ENCODE results near the gene HMGCL.
"Not testable (repeated sequence)": the region's sequence is repeated elsewhere in the genome, so short reads cannot be mapped to it uniquely, and the experiment has no call there.

HMGCL gene

DNA sequence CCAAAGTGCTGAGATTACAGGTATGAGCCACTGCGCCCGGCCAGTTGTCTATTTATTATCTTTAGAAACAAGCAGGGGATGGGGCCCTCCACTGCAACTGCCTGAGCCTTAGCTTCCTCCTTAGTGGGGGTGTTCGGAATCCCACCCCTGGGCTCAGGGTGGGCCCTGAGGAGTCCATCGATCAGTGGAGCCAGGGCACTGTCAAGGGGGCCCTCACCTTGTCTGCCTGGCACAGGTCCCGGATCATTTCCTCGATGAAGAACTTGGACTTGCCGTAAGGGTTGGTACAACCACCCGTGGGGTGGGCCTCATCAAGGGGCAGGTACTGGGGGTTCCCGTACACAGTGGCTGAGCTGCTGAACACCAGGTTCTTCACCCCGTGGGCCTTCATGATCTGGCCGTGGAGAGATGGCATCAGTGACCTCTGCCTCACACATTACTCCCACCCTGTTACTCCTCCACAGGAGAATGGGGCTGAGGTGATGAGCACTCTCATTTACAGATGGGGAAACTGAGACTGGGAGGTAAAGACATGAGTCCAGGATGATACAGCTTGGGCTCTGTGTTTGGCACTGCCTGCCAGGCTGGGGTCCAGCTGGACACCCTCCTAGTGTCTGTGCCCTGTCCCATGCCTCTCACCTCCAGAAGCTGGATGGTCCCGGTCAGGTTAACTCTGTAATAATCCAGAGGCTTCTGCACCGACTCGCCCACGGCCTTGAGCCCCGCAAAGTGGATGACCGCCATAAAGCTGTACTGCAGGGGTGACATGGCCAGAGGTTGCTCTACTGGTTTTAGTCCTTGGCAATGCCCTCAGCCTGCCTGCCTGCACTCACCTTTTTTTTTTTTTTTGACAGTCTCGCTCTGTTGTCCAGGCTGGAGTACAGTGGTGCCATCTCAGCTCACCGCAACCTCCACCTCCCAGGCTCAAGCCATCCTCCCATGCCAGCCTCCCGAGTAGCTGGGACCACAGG is 27.5 kb downstream of the HMGCL start:
- no peak for DNase-seq

DNA sequence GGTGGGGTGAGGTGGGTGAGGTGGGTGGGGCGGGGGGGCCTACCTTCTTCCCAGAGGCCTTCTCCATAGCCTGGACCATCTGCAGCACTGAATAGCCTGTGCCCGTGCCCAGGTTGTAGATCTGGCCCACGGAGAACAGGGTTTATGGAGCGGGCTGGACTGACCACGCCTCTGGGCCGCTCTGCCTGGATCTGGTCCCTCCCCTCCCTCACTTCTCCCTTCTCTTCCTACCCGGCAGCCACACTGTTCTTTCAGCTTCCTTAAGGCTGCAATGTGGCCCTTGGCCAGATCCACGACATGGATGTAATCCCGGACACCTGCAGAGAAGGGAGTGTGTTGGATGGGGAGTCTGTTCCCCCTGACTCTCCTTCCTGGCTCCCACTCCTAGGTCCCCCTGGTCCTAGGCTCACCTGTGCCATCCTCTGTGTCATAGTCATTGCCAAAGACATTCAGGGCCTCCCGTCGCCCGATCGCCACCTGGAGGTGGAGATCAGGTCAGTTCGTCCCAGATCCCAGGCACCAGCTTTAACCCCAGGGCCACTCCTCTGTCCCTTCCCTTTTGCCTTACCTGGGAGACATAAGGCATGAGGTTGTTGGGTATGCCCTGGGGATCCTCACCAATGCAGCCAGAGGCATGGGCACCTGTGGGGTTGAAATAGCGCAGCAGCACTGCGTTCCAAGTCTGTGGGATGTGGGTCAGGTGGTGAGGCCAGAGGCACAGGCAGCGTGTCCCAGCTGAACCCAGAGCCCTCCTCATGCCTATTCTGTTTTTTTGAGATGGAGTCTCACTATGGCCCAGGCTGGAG is 28.6 kb downstream of the HMGCL start:
- no peak for DNase-seq

DNA sequence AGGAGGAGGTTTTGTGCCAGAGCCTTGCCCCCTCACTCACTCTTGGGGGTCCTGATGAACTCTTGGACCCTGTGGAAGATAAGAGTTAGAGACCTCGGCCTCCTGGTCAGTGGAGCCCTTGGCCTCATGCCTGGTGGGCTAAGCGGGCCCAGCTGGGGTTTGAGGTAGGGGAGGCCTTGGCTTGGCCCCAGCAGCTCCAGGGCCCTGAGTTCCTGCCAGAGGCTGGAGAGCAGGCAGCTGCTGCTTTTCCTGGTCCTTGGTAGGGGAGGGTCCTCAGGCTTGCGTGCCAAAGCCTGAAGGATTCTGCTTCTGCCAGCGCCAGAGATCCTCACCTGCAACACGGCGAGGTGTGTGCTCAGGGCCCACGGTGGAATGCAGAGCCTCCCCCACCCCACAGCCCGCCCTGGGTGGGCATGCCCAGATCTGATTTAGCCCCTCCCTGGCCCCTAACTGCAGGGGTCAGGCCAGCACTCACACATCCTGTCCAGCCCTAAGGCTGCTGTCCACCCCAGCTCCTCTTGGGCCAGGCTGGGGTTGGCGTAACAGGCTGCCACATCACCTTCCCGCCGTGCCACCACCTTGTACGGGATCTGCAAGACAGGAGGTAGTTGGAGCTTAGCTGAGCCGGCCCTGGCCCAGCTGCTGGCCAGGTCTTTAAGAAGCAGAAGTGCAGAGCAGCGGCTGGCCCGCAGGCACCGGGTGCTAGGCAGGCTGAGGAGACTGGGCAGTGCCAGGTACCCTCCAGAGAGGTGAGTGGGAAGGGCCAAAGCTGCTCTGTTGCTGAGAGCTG is 29.4 kb downstream of the HMGCL start:
- DNase-seq: no peak

DNA sequence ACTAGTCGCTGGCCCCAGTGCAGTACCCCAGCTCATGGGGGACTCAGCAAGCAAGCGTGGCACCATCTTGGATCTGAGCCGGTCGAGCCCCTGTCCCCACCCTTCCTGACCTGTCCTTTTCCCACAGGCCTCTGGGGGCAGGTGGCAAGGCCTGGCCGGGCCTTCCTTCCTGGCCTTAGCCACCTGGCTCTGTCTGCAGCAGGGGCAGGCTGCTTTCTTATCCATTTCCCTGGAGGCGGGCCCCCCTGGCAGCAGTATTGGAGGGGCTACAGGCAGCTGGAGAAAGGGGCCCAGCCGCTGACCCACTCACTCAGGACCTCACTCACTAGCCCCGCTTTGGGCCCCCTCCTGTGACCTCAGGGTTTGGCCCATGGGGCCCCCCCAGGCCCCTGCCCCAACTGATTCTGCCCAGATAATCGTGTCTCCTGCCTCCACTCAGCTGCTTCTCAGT is 30.5 kb downstream of the HMGCL start:
- DNase-seq: not testable (repeated sequence)

DNA sequence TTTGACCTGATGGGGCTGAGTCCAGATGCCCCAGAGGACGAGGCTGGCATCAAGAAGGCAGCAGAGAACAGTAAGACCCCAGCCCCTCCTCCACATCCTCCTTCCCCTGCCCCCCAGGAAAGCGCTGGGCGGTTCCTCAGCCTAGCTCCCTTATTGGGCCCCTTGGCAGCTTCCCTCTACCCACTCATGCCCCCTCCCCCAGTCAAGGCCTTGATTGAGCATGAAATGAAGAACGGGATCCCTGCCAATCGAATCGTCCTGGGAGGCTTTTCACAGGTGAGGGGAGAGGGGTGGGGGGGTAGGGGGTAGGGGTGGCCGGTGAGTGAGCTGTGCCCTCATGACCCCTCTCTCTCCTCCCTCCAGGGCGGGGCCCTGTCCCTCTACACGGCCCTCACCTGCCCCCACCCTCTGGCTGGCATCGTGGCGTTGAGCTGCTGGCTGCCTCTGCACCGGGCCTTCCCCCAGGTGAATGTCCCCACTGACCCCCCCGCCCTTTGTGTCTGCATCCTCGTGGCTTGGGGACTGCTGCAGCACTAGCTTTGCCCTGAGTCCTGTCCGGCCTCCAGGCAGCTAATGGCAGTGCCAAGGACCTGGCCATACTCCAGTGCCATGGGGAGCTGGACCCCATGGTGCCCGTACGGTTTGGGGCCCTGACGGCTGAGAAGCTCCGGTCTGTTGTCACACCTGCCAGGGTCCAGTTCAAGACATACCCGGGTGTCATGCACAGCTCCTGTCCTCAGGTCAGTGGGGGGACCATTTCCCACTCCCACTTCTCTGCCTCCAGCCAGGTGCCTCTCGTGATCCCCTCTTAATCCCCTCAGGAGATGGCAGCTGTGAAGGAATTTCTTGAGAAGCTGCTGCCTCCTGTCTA is 31.1 kb downstream of the HMGCL start:
- DNase-seq: no peak

DNA sequence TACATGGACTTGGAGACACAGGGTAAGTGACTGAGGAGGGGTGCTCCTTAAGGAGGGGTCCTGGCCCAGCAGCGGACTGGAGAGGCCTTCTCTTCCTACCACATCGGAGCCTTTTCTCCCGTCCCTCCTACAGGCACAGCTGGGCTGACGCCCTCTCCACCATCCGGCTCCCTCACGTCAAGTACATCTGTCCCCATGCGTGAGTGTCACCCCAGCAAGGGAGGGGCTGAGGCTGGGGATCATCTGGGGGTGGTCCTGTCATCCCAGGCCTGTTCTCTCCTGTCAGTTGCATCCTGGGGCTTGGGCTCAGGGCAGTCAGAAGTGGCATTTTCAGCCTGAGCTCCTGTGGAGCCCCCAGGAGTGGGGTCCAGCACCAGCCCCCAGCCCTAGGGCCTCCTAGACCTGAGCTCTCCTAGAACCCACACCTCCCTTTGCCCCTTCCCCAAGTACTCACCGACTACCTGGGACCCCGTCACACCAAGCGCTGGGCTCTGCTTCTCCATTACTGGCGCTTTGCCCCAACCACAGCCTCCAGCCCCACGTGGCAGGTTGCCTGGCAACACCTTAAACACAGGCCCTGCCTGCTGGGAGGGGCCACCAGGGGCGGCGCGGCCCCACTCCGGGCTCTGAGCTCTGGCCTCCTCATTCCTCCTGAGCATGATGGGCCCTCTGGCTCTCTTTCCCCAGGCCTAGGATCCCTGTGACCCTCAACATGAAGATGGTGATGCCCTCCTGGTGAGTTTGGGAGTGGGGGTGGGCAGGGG is 32.0 kb downstream of the HMGCL start:
- DNase-seq: no peak

DNA sequence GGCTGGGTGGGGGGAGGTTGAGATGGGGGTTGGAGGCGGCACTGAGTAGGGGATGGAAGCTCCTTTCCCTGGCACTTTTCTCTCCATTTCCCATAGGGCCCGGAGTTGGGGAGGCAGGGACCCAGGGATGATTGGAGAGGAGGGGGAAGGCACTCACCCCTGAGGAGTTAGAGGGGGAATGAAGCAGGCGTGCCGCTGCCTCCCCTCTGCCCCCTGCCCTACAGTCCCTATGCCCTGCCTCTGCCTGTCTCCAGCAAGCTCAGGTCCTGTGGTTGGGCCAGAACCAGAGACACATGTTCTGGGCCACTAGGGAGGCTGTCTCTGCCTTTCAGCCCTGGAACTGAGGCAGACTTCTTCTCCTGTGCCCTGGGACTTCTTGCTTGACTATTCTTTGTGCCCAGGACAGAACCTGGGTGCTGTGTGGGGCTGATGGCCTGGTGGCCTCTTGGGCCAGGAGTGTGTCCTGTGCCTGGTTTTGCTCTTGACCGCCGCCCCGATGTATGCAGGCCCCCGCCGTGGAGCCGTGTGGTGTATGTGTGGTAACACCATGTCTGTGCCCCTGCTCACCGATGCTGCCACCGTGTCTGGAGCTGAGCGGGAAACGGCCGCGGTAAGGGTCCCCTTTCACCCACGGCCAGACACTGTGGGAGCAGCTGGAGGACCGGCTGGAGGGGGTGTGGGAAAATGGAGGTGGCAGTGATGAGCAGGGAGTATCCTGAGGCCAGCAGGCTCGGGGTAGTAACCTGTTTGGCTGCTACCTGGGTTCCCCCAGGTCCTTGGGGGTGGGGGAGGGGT is 32.9 kb downstream of the HMGCL start:
- DNase-seq: no peak

DNA sequence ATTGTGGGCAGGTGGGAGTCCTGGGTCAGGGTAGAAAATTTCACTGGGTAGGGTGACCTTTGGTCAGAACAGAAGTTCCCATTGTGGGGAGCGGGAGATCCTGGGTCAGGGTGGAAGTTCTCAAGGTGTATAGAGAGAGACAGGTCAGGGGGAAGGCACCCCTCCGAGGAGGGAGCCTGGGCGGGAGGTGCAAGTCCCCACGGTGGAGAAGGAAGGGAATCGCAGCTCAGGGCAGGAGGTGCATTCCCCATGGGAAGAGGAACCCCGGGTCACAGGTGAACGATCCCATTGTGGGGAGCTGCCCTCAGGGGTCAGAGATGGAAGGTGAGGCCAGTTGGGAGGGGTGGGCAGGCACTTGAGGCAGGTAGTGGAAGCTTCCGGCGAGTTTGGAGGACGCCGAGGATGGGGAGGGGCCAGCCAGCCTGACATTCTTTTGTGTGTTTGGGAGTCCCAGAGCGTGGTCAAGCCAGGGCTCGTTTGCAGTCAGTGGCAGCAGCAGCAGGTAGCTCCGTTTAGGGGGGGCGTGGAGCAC is 33.6 kb downstream of the HMGCL start:
- DNase-seq: no peak

DNA sequence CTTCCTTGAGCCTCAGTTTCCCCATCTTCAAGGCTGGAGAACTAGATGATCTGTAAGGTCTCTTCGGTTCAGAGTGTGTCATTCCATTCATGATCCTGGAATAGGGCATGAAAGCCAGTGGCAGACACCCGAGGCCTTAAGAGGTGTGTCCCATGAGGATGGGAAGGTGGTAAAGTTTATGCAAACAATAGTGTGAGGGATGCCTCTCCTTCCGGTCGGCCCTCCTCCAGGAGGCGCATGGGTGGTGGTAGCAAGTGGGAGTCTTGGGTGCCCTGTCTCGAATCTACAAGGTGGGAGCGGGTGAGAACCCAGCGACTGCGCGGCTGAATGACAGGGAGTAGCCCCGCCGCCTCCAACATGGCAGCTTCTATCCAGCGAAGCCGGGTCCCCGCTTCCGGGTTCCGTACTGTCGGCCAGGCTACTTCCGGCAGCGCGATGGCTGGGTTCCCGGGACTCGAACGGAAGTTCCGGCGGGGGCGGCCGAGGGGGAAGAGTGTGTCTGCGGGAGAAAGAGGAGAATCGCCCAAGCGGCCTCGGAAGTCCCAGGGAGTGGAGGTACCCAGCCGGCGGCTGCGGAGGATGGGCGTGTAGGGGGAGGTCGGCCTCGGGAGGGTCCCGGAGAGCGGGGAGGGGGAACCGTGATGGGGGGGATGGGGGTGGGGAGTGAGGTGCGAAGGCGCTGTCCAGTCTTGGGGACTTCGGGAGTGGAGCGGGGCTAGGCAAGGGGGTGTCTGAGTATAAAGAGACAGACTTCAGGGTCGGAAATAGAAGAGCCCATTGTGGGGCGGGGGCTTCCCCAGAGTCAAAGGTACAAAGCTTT is 34.3 kb downstream of the HMGCL start, which contains the start of gene LYPLA2:
Gene LYPLA2 (plus strand): TSS at position 450 of the 820 bp plus-strand sequence. CDS start 1,538 bp downstream, outside the sequence.
- DNase-seq: peak; percentile 51

DNA sequence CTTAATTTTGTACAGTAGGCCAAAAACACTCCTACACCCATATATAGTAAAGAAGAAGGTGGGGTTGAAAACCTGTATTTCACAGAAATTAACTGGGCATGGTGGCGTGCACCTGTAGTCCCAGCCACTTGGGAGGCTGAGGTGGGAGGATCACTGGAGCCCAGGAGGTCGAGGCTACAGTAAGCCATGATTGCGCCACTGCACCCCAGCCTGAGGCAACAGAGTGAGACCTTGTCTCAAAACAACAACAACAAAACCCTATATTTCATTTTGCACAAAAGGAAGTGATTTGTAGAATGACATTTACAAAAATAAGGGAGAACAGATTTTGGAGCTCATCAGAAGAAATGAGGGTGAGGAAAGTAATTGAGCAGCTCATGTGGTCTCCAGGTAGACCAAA is 36.5 kb downstream of the HMGCL start:
- DNase-seq: no peak

DNA sequence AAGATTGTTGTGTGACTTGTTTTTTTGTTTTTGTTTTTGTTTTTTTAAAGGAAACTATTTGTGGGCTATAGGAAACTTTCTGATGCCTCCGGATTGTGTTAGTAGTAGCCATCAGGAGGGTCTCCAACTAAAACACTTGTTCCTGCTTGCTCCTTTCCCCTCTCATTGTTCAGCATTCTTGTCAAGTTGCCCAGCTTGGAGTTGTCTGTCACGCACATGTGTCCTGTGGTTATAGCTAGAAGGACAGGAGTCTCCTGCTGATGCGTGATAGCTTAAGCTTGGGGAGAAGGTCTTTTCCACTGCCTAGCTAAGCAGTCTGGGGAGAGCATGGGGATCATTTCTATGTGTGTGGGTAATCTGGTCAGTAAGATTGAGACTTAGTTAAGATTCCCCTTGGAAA is 37.5 kb downstream of the HMGCL start:
- no peak for DNase-seq

DNA sequence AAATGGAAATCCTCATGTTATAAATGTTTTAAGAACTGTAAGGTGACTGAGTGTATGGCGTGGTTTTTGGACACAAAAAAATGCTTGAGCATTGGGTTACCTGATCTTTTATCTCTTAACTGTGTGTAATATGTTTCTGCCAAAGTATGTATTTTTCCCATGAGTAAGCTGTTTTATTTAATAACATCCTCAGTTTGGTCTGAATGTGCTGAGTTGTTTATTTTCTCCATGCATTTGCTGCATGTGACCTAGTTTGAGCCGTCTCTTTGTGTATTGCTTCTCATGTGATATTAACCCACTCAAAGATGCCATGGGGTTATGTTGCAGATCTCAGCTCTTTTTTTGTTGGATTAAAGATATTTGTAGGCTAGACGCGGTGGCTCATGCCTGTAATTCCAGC is 40.4 kb downstream of the HMGCL start:
- DNase-seq: no peak

DNA sequence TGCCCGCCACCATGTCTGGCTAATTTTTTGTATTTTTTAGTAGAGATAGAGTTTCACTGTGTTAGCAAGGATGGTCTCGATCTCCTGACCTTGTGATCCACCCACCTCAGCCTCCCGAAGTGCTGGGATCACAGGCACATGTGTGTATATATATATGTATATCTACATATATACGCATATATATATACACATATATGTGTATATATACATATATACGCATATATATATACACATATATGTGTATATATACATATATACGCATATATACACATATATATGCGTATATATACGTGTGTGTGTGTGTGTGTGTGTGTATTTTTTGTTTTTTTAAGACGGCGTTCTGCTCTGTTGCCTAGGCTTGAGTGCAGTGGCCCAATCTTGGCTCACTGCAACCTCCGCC is 42.1 kb downstream of the HMGCL start:
- DNase-seq: not testable (repeated sequence)

DNA sequence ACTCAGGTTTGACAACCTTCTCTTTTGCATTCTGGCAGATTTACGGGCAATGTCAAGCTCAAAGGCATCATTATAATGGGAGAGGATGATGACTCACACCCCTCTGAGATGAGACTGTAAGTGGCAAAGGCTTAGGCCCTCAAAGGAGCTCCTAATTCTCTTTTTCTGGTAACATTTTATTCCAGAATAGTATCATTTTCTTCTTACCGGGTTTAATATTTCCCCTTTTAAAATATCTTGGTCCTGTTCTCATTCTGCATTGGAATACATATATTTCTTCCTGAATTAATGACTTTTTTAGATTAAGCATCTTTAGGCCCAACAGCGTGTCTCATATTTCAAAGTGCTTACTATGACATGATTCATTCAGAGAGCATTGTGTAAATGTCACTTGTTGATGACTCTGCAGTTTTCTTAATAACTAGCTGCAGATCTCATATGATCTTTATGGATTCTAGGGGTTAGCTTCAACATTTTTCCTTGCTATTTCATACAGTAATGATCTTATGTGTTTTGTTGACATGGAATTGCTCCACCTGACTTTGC is 45.3 kb downstream of the HMGCL start:
- DNase-seq: no peak

DNA sequence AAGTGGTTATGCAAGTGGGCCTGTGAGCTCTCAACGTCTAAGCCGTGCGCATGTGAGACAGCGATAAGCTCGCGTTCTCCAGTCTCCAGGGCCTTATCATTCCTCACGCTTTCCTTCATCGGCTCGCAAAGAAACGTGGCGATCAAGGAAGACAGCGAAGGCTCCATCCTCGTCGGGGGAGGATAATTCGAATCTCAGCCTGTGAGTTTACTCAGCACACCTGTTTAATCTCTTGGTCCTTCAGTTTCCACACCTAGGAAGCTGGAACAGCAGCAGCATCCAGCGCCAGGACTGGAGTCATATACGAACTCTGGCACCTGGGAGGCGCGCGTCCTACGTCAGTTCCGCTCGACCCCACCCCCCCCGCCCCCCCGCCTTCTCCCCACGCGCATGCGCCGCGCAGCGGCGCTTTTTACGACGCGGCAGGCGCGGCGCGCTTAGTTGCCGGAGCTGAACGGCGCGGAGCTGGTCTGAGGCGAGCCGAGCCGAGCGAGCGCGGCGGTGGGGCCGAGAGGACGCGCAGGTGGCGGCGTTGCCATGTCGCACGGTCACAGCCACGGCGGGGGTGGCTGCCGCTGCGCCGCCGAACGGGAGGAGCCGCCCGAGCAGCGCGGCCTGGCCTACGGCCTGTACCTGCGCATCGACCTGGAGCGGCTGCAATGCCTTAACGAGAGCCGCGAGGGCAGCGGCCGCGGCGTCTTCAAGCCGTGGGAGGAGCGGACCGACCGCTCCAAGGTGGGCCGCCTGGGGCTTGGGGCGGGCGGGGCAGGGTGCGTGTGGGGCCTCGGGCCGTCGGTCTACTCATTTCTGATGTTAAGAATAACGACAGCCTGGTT is 47.0 kb downstream of the HMGCL start, which contains the start of gene PITHD1:
Gene PITHD1 (plus strand): TSS at position 440 of the 836 bp plus-strand sequence. CDS start 98 bp downstream, at position 538.
- peak; percentile 42 for DNase-seq

DNA sequence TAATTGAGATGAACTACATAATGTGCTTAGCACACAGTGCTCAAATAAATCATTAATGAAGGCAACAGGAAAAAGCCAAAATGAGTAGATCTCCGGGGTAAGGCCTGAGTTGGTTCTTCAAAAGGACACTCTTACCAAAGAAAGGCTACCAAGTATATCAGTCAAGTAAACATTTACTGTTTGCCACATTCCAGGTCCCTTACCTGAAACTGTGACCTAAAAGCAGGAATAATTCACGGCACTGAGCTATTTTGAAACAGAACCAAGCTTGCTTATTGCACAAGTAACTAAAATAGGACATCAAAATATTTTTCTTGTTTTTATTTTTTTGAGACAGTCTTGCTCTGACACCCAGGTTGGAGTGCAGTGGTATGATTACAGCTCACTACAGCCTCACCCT is 49.0 kb downstream of the HMGCL start:
- no peak for DNase-seq

DNA sequence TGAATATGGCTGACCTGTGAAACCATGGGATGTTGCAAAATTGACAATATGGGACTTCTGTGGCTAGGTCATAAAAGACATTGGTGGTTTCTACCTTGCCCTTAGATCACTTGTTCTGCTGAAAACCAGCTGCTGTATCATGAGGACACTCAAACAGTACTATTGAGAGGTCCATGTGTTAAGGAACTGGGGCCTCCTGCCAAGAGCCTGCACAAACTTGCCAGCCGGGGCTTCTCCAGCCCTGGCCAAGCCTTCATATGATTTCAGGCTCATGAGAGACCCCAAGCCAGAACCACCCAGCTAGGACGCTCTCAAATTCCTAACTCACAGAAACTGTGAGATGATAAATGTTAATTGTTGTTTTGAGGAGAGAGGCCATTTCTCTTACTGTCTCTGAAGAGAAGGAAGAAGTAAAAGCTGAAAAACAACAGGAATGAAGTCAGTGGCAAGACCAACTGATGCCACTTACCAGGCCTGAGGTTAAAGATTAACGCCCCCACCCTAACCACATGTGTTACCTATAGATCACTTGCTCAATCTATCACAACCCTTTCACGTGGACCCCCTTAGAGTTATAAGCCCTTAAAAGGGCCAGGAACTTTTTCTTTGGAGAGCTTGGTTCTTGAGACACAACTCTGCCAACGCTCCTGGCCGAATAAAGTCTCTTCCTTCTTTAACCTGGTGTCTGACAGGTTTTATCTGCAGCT is 50.9 kb downstream of the HMGCL start:
- no peak for DNase-seq
